Measurements from ENCODE around the gene STAT3.

STAT3 gene

DNA sequence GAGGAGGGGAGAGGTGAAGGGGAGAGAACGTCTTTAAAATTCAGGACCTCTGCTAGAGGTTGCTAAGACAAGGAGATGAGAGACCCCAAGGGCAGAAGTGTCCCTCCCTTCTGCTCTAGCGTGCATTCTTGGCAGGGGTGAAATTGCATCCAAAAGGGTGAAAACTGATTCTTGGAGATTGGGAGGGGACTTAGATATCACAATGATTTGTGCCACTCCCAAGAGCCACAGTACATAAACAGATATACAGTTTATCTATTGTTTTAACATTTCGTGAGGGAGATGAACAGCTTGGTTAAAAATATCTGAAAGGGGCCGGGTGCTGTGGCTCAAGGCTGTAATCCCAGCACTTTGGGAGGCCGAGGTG, 22.1 kb upstream of the STAT3 start:
- ChIA-PET CTCF (interaction anchor here (0.5 to 0.7 kb wide), 2 partner anchors 88 to 89 kb away, joined by 4 to 5 read pairs; no protein-coding TSS in a partner anchor), POLR2A (ENCODE audit: low non-redundant PET) (interaction anchor here (1.2 to 1.7 kb wide), 2 partner anchors 10 to 13 kb away, joined by 7 to 17 read pairs; partner anchors contain the start of gene CAVIN1)
- peak overlapping the region; percentile 96 for H3K27ac ChIP-seq
- DNase-seq (ENCODE audit: low spot score) = no peak
- TF ChIP-seq, protein P1, sequence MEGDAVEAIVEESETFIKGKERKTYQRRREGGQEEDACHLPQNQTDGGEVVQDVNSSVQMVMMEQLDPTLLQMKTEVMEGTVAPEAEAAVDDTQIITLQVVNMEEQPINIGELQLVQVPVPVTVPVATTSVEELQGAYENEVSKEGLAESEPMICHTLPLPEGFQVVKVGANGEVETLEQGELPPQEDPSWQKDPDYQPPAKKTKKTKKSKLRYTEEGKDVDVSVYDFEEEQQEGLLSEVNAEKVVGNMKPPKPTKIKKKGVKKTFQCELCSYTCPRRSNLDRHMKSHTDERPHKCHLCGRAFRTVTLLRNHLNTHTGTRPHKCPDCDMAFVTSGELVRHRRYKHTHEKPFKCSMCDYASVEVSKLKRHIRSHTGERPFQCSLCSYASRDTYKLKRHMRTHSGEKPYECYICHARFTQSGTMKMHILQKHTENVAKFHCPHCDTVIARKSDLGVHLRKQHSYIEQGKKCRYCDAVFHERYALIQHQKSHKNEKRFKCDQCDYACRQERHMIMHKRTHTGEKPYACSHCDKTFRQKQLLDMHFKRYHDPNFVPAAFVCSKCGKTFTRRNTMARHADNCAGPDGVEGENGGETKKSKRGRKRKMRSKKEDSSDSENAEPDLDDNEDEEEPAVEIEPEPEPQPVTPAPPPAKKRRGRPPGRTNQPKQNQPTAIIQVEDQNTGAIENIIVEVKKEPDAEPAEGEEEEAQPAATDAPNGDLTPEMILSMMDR (conservative IDR thresholded peaks at IDR 0.05; ENCODE audit: low read depth) = no peak

DNA sequence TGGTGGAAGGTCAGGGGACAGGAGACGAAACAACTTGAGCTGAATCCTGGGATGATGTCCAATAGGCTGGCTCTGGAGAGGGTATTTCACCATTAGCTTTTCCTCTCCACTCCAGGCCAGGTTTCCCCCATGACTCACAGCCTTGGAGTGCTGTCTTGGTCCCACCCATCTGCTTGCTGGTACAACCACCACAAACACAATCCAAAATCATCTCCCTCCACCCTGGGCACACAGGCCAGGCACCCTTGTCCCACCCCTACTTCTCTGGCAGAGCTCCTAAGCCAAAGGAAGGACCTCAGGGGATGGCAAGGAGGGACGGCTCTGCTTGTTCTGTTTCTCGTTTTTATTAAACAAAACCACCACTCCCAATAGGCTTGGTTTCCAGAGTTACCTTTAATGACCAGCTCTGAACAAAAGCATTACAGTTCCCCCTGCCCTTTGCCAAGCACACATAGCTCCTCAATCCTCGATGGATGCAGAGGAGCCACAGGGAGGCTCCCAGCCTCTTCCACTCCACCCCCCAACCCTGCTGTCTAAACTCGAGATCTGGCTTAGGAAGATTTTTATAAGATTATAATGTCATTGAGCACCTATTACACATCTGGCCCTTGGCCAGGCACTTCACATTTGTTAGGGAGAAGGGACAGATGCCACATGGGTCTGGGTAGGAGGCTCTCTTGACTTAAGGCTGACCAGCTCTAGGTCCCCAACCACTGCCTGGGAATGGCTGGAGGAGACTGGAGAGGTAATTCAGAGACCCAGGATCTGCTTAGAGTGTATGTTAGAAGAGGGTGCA, 21.5 kb upstream of the STAT3 start:
- POLR2A ChIA-PET (ENCODE audit: low non-redundant PET) = interaction anchor here (1.2 to 1.7 kb wide), 2 partner anchors 11 to 13 kb away, joined by 7 to 17 read pairs; partner anchors contain the start of gene CAVIN1

DNA sequence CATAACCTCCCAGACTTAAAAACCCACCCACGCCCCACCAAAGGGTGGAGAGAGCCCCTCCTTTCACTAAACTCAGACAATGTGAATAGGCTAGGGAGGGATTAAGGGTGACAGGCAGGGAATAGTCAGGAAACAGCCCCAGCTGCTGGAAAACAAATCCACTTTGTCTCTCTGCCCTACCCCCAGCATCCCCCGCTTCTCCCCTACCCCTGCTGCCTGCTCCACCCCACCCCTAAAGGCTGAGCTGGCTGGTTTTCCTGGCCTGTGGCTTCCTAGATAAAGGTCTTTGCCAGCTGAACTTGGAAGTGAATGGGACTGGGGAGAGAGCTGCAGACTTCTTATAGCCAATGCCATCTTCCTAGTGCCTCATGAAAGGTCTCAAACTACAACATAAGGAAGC, 19.8 kb upstream of the STAT3 start:
- TF ChIP-seq, protein P1 (conservative IDR thresholded peaks at IDR 0.05; ENCODE audit: low read depth) = no peak
- ChIA-PET CTCF (interaction anchor here (0.6 kb wide), 1 partner anchor 14 kb away, joined by 3 read pairs; no protein-coding TSS in a partner anchor), POLR2A (ENCODE audit: low non-redundant PET) (no interaction called here)
- DNase-seq (ENCODE audit: low spot score) = no peak
- peak overlapping the region; percentile 96 for H3K27ac ChIP-seq

More for the DNA sequence above, 21.5 kb upstream of the STAT3 start:
- CTCF ChIA-PET = interaction anchor here (0.5 to 0.9 kb wide), 5 partner anchors 25 to 446 kb away, joined by 3 to 5 read pairs (median 4); no protein-coding TSS in a partner anchor
- TF ChIP-seq, protein P1 (conservative IDR thresholded peaks at IDR 0.05; ENCODE audit: low read depth) = no peak
- peak; percentile 96 for DNase-seq (ENCODE audit: low spot score)
- peak overlapping the region; percentile 96 for H3K27ac ChIP-seq

DNA sequence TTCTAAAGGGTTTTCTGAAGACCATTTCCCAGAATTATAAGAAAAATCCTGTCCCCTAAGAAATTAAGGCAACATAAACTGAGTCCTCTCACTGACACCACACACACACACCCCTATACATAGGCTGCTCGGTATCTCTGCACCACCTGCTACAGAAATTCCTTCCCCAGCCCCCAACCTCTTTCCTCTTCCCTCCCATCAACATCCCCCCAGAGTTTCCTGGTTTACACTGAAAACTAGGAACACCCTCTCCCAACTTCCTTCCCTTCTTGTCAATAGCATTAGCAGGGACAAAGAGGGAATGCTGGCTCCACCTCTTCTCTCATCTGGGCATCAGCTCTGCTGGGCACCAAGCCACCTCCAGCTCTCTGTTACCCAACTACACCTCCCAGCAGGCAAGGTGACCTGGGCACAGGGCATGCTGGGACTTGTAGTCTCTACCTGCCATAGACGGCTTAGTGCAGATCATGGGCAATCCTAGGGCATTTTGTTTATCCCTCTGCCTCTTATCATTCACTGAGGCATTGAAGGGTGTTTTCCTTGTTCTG, 19.1 kb upstream of the STAT3 start:
- CTCF ChIA-PET = interaction anchor here (0.6 kb wide), 1 partner anchor 13 kb away, joined by 3 read pairs; no protein-coding TSS in a partner anchor
- peak; percentile 89 for DNase-seq (ENCODE audit: low spot score)
- TF ChIP-seq, protein P1 (conservative IDR thresholded peaks at IDR 0.05; ENCODE audit: low read depth) = no peak
- POLR2A ChIA-PET (ENCODE audit: low non-redundant PET) = interaction anchor here (0.6 kb wide), 1 partner anchor 15 kb away, joined by 3 read pairs; no protein-coding TSS in a partner anchor
- peak overlapping the region; percentile 96 for H3K27ac ChIP-seq

DNA sequence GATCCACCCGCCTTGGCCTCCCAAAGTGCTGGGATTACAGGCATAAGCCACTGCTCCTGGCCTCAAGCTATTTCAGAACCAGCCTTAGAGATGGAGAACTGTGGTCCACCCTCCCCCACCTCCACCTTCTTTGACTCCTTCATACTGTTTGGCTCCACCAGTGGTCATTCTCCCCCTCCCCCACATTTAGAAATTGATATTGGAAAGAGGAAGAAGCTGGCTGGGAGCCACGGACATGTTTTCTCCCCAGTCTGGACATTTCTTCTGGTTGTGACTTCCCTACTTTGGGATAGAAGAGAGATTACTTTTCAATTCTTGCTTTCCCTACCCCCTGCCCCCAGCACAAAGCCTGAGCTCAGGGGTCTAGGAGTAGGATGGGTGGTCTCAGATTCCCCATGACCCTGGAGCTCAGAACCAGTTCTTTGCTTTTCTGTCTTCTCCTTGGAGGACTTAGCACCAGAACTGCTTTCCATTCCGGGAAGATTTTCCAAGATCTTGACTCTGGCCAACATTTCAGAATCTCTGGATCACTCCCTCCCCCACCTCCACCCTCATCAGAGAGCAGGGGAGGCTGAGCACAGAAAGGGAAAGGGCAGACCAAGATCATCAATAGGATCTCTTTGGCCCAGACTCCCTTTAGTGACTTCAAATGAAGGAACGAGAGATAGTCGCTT, 18.5 kb upstream of the STAT3 start:
- peak overlapping the region; percentile 96 for H3K27ac ChIP-seq
- ChIA-PET CTCF (interaction anchor here (0.7 to 1.5 kb wide), 6 partner anchors 16 to 94 kb away, joined by 3 to 9 read pairs (median 5); partner anchors contain the start of gene CAVIN1), POLR2A (ENCODE audit: low non-redundant PET) (interaction anchor here (0.6 to 0.8 kb wide), 2 partner anchors 16 to 286 kb away, joined by 3 read pairs; no protein-coding TSS in a partner anchor)
- DNase-seq (ENCODE audit: low spot score) = no peak
- TF ChIP-seq, protein P1 (conservative IDR thresholded peaks at IDR 0.05; ENCODE audit: low read depth) = no peak

Data from RWPE1 (cell line).